Mesenteric fat pad (tissue), 1 donor: ENCODE results near the gene PCDHGA3. TPM values are rescaled to one million over a fixed set of nuclear protein-coding genes. Genes with fewer than 3 reads are reported as not detected.
"Not testable (repeated sequence)": the region's sequence is repeated elsewhere in the genome, so short reads cannot be mapped to it uniquely, and the experiment has no call there.

Source experiments
- DNase-seq: peaks from one replicate; pipeline ENCODE4 v3.0.0-alpha.2; 2020; ENCODE audit warnings: low spot score
- total RNA-seq: library from RNA; stranded (reverse); fragmentation: NEBNext Ultra II Directional; extraction: Animal tissue kit (Norgen Biotek cat#: 25700); gene quantifications from one replicate; pipeline ENCODE4 v1.2.1, GENCODE V29; 2021
- donor health status: DM: yes; HTN: yes; CAD: no.

Gene PCDHGA3
- total RNA-seq, 1 donor from 2014 or later, result 2.2 TPM

DNA sequence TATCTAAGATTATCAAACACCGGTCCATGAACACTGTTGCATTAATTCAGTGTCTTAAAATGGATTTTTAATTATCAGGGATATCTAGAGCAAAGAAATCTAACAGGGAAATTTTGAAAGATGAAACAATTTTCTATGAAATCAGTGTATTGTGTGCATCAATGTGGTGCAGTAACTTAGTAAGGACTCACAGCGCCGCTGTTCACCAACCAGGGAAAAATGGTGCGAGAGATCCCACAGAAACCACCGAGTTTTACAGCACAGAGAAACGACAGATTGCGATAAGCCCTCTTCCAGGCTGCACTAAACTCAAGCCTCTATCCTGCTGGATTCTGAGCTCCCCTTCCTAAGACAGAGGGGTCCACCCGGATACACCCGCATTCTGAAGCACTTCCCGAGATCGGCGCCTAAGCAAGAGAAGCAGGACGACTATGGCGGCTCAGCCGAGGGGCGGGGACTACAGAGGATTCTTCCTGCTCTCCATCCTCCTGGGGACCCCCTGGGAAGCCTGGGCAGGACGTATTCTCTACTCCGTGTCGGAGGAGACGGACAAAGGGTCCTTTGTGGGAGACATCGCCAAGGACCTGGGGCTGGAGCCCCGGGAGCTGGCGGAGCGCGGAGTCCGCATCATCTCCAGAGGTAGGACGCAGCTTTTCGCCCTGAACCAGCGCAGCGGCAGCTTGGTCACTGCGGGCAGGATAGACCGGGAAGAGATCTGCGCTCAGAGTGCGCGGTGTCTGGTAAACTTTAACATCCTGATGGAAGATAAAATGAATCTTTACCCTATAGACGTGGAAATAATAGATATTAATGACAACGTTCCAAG, 39.1 kb downstream of the PCDHGA3 start, which contains the start of gene PCDHGA7:
PCDHGA7 (plus strand) TSS at position 274 of the 826 bp plus-strand sequence; CDS start at position 432, 158 bp downstream.
- DNase-seq, result no peak

DNA sequence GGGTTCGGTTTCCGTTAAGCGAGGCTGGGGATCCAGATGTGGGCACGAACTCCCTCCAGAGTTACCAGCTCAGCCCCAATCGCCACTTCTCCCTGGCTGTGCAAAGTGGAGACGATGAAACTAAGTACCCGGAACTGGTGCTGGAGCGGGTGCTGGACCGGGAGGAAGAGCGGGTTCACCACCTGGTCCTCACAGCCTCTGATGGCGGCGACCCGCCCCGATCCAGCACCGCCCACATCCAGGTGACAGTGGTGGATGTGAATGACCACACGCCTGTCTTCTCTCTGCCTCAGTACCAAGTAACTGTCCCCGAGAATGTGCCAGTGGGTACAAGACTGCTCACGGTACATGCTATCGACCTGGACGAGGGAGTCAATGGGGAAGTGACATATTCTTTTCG, 39.7 kb downstream of the PCDHGA3 start:
- no peak for DNase-seq

DNA sequence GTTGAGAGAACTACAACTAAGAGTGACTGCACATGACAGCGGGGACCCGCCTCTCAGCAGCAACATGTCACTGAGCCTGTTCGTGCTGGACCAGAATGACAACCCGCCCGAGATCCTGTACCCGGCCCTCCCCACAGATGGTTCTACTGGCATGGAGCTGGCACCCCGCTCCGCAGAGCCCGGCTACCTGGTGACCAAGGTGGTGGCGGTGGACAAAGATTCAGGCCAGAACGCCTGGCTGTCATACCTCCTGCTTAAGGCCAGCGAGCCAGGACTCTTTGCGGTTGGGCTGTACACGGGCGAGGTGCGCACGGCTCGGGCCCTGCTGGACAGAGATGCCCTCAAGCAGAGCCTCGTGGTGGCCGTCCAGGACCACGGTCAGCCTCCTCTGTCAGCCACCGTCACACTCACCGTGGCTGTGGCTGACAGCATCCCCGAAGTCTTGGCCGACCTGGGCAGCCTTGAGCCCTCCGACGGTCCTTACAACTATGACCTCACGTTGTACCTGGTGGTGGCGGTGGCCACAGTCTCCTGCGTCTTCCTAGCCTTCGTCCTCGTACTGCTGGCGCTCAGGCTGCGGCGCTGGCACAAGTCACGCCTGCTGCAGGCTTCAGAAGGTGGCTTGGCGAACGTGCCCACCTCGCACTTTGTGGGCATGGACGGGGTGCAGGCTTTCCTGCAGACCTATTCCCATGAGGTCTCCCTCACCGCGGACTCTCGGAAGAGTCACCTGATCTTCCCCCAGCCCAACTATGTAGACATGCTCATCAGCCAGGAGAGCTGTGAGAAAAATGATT, 41.0 kb downstream of the PCDHGA3 start:
- no peak for DNase-seq

DNA sequence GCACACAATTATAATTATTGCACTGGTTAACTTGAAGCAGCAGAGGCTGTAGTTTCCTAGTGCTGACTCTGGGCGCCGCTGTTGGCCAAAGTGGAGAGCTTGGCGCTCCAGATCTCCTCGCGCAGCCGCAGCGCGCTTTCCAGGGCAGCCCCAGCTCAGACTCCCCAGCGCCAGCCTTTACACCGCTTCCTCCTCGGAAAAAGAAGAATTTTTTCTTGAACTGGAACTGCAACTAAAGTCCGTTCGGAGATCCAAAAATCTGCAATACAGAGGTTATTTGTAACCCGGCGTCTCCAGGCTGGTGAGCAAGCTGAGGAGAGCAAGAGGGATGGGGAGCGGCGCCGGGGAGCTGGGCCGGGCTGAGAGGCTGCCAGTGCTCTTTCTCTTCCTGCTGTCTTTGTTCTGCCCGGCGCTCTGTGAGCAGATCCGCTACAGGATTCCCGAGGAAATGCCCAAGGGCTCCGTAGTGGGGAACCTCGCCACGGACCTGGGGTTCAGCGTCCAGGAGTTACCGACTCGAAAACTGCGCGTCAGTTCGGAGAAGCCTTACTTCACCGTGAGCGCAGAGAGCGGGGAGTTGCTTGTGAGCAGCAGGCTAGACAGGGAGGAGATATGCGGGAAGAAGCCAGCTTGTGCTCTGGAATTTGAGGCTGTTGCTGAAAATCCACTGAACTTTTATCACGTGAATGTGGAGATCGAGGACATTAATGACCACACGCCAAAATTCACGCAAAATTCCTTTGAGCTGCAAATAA, 44.1 kb downstream of the PCDHGA3 start, which contains the start of gene PCDHGB4:
PCDHGB4 (plus strand) TSS at position 142 of the 755 bp plus-strand sequence; CDS start at position 329, 187 bp downstream.
- not testable (repeated sequence) for DNase-seq

DNA sequence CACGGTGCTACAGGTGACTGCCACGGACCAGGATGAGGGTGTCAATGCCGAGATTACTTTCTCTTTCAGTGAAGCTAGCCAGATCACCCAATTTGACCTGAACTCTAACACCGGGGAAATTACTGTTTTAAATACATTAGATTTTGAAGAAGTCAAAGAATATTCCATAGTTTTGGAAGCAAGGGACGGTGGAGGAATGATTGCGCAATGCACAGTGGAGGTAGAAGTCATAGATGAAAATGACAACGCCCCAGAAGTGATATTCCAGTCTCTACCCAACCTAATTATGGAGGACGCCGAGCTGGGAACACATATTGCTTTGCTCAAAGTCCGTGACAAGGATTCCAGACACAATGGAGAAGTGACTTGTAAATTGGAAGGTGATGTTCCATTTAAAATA, 45.0 kb downstream of the PCDHGA3 start:
- DNase-seq, result no peak

DNA sequence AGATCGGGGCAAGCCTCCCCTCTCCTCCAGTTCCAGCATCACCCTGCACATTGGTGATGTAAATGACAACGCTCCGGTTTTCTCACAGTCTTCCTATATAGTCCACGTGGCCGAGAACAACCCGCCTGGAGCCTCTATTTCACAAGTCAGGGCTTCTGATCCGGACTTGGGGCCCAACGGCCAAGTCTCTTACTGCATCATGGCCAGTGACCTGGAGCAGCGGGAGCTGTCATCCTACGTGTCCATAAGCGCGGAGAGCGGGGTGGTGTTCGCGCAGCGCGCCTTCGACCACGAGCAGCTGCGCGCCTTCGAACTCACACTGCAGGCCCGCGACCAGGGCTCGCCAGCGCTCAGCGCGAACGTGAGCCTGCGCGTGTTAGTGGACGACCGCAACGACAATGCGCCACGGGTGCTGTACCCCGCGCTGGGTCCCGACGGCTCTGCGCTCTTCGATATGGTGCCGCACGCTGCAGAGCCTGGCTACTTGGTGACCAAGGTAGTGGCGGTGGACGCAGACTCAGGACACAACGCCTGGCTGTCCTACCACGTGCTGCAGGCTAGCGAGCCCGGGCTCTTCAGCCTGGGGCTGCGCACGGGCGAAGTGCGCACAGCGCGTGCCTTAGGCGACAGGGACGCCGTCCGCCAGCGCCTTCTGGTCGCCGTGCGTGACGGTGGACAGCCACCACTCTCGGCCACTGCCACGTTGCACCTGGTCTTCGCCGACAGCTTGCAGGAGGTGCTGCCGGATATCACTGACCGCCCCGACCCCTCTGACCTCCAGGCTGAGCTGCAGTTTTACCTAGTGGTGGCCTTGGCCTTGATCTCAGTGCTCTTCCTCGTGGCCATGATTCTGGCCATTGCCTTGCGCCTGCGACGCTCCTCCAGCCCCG, 45.8 kb downstream of the PCDHGA3 start:
- no peak for DNase-seq

DNA sequence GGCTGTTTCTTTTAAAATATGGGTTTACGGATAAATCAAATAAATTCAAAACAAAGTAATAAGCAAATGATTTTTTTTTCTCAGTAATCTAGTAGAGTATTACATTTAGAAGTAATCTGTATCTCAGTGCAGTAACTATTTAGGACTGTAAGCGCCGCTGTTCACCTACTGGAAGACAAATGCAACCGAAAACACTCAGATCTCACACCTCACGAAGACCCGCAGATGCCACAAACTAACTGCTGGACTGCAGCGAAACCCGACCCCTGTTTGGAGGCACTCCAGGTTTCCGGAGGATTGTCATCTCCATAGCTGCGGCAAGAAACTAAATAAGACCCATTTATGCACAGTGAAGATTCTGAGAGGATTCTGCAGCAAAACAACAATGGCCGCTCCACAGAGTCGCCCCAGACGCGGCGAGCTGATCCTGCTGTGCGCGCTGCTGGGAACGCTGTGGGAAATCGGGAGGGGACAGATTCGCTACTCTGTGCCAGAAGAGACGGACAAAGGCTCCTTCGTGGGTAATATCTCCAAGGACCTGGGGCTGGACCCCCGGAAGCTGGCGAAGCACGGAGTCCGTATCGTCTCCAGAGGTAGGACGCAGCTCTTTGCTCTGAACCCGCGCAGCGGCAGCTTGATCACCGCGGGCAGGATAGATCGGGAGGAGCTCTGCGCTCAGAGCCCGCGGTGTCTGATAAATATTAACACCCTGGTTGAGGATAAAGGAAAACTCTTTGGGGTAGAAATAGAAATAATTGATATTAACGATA, 49.0 kb downstream of the PCDHGA3 start, which contains the start of gene PCDHGA8:
PCDHGA8 (plus strand) TSS at position 205 of the 770 bp plus-strand sequence; CDS start at position 386, 181 bp downstream.
- no peak for DNase-seq

DNA sequence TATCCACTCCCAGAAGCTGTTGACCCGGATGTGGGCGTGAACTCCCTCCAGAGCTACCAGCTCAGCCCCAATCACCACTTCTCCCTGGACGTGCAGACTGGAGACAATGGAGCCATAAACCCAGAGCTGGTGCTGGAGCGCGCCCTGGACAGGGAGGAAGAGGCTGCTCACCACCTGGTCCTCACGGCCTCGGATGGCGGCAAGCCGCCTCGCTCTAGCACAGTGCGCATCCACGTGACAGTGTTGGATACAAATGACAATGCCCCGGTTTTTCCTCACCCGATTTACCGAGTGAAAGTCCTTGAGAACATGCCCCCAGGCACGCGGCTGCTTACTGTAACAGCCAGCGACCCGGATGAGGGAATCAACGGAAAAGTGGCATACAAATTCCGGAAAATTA, 49.6 kb downstream of the PCDHGA3 start:
- DNase-seq, result no peak

DNA sequence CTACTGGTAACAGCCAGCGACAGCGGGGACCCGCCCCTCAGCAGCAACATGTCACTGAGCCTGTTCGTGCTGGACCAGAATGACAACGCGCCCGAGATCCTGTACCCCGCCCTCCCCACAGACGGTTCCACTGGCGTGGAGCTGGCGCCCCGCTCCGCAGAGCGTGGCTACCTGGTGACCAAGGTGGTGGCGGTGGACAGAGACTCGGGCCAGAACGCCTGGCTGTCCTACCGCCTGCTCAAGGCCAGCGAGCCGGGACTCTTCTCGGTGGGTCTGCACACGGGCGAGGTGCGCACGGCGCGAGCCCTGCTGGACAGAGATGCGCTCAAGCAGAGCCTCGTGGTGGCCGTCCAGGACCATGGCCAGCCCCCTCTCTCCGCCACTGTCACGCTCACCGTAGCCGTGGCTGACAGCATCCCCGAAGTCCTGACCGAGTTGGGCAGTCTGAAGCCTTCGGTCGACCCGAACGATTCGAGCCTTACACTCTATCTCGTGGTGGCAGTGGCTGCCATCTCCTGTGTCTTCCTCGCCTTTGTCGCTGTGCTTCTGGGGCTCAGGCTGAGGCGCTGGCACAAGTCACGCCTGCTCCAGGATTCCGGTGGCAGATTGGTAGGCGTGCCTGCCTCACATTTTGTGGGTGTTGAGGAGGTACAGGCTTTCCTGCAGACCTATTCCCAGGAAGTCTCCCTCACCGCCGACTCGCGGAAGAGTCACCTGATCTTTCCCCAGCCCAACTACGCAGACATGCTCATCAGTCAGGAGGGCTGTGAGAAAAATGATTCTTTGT, 51.0 kb downstream of the PCDHGA3 start:
- not testable (repeated sequence) for DNase-seq

Other genes with a start within 250 kb of the PCDHGA3 start
- gene PCDHB2, start 249.2 kb upstream of the PCDHGA3 start, total RNA-seq, result 3.4 TPM
- 3.6 TPM for gene PCDHB3, start 243.4 kb upstream of the PCDHGA3 start, total RNA-seq
- 2.5 TPM for gene PCDHB4, start 222.0 kb upstream of the PCDHGA3 start, total RNA-seq
- gene PCDHB5, start 208.6 kb upstream of the PCDHGA3 start, total RNA-seq, result 1.5 TPM
- 0.48 TPM for gene PCDHB6, start 193.8 kb upstream of the PCDHGA3 start, total RNA-seq
- 1.6 TPM for gene PCDHB7, start 171.2 kb upstream of the PCDHGA3 start, total RNA-seq
- 2.4 TPM for gene PCDHB8, start 166.0 kb upstream of the PCDHGA3 start, total RNA-seq
- gene PCDHB16, start 161.4 kb upstream of the PCDHGA3 start, total RNA-seq, result 1.6 TPM
- 1.0 TPM for gene PCDHB9, start 156.7 kb upstream of the PCDHGA3 start, total RNA-seq
- gene PCDHB10, start 151.5 kb upstream of the PCDHGA3 start, total RNA-seq, result 1.4 TPM
- 2.0 TPM for gene PCDHB11, start 144.2 kb upstream of the PCDHGA3 start, total RNA-seq
- gene PCDHB12, start 135.1 kb upstream of the PCDHGA3 start, total RNA-seq, result 3.3 TPM
- gene PCDHB13, start 129.9 kb upstream of the PCDHGA3 start, total RNA-seq, result 2.8 TPM
- 1.9 TPM for gene PCDHB14, start 120.5 kb upstream of the PCDHGA3 start, total RNA-seq
- gene PCDHB15, start 98.4 kb upstream of the PCDHGA3 start, total RNA-seq, result 3.4 TPM
- gene SLC25A2, start 39.8 kb upstream of the PCDHGA3 start, total RNA-seq, result 0.61 TPM
- 53.9 TPM for gene TAF7, start 23.0 kb upstream of the PCDHGA3 start, total RNA-seq
- 0.48 TPM for gene PCDHGA1, start 13.3 kb upstream of the PCDHGA3 start, total RNA-seq
- 3.7 TPM for gene PCDHGA2, start 5.1 kb upstream of the PCDHGA3 start, total RNA-seq
- 1.3 TPM for gene PCDHGB1, start 6.3 kb downstream of the PCDHGA3 start, total RNA-seq
- gene PCDHGA4, start 11.2 kb downstream of the PCDHGA3 start, total RNA-seq, result 4.7 TPM
- 3.1 TPM for gene PCDHGB2, start 16.2 kb downstream of the PCDHGA3 start, total RNA-seq
- gene PCDHGA5, start 20.3 kb downstream of the PCDHGA3 start, total RNA-seq, result 2.7 TPM
- 2.7 TPM for gene PCDHGB3, start 26.4 kb downstream of the PCDHGA3 start, total RNA-seq
- gene PCDHGA6, start 30.1 kb downstream of the PCDHGA3 start, total RNA-seq, result 3.1 TPM
- 1.9 TPM for gene PCDHGA7, start 38.9 kb downstream of the PCDHGA3 start, total RNA-seq
- gene PCDHGB4, start 43.9 kb downstream of the PCDHGA3 start, total RNA-seq, result 3.2 TPM
- 0.87 TPM for gene PCDHGA8, start 48.8 kb downstream of the PCDHGA3 start, total RNA-seq
- gene PCDHGB5, start 54.1 kb downstream of the PCDHGA3 start, total RNA-seq, result 5.9 TPM
- 3.9 TPM for gene PCDHGA9, start 58.9 kb downstream of the PCDHGA3 start, total RNA-seq
- gene PCDHGB6, start 64.2 kb downstream of the PCDHGA3 start, total RNA-seq, result 5.3 TPM
- 4.2 TPM for gene PCDHGA10, start 69.2 kb downstream of the PCDHGA3 start, total RNA-seq
- 8.1 TPM for gene PCDHGB7, start 73.8 kb downstream of the PCDHGA3 start, total RNA-seq
- 3.1 TPM for gene PCDHGA11, start 77.2 kb downstream of the PCDHGA3 start, total RNA-seq
- 4.6 TPM for gene PCDHGA12, start 86.7 kb downstream of the PCDHGA3 start, total RNA-seq
- 46.8 TPM for gene PCDHGC3, start 132.1 kb downstream of the PCDHGA3 start, total RNA-seq
- gene PCDHGC4, start 141.2 kb downstream of the PCDHGA3 start, total RNA-seq, result 1.7 TPM
- 1.1 TPM for gene PCDHGC5, start 145.3 kb downstream of the PCDHGA3 start, total RNA-seq